GM12878 (cell line): ENCODE data around the gene SPATA16. TPM values are rescaled to one million over a fixed set of nuclear protein-coding genes. Genes with fewer than 3 reads are reported as not detected.
"Not testable (repeated sequence)": the region's sequence is repeated elsewhere in the genome, so short reads cannot be mapped to it uniquely, and the experiment has no call there.

ENCODE experiments used
- ATAC-seq: fragments of 200-7000 bp; cut with Tn5 transposase; 3 replicates; pipeline ENCODE4 v1.9.1; 2020; ENCODE audit warnings: mild to moderate bottlenecking, moderate library complexity
- BruUV-seq: library from RNA; stranded (reverse); fragments of 400-500 nt; replicated peaks from 2 replicates; lab custom pipeline; 2021; lab: Mats Ljungman, UMichigan
- CTCF ChIA-PET: fragments of 300-600 bp; sonication (Branson Sonifier 250); formaldehyde crosslinking; extraction: SDS; loops from one replicate; lab custom pipeline; 2021; ENCODE audit warnings: inconsistent platforms; lab: Yijun Ruan, JAX
- POLR2A ChIA-PET: fragments of 350-600 bp; formaldehyde crosslinking; extraction: SDS; loops from one replicate; lab custom pipeline; 2021; ENCODE audit warnings: inconsistent platforms; lab: Charles Lee
- RAD21 ChIA-PET: fragments of 300-600 bp; sonication (Branson Sonifier 250); formaldehyde crosslinking; loops from one replicate; lab custom pipeline; 2023; ENCODE audit warnings: antibody characterized with exemption; ENCODE audit not compliant: unreplicated experiment; lab: Charles Lee
- SMC1A ChIA-PET: fragments of 300-600 bp; sonication (Branson Sonifier 250); formaldehyde crosslinking; loops from one replicate; lab custom pipeline; 2023; ENCODE audit not compliant: unreplicated experiment, uncharacterized antibody; lab: Charles Lee
- DNase-seq: peaks from one replicate; pipeline ENCODE4 v3.0.0-alpha.2; 2011; ENCODE audit warnings: low read depth, low spot score
- FAIRE-seq: peaks from 3 replicates; lab custom pipeline; 2011; peaks lifted over from hg19 to GRCh38; lab: Jason Lieb, UNC
- H2AFZ ChIP-seq: 2 replicates; pipeline ENCODE4 v1.6.0; 2011; ENCODE audit warnings: low read depth, low read length, control low read depth; ENCODE audit not compliant: control insufficient read depth
- H3K27ac ChIP-seq: 2 replicates; pipeline ENCODE4 v1.5.1; 2011; ENCODE audit warnings: control low read depth; ENCODE audit not compliant: control insufficient read depth, insufficient read depth
- H3K27me3 ChIP-seq, 2 experiments: replicated peaks in 1 of 2; 2 replicates each; pipeline versions ENCODE4 v1.6.0 to v1.6.1; 2011; ENCODE audit warnings: low read length in 1 of 2; ENCODE audit not compliant: control insufficient read depth in 2 of 2, insufficient read depth in 2 of 2
- H3K36me3 ChIP-seq, 2 experiments: 2 replicates each; pipeline ENCODE4 v1.5.1; 2011; ENCODE audit warnings: low read length in 1 of 2; ENCODE audit not compliant: control insufficient read depth in 2 of 2, insufficient read depth in 2 of 2
- H3K4me1 ChIP-seq: 2 replicates; pipeline ENCODE4 v1.6.1; 2011; ENCODE audit warnings: mild to moderate bottlenecking, low read length, moderate library complexity, mixed read lengths; ENCODE audit not compliant: control insufficient read depth, insufficient read depth
- H3K4me2 ChIP-seq: 2 replicates; pipeline ENCODE4 v1.6.0; 2011; ENCODE audit warnings: control low read depth; ENCODE audit not compliant: control insufficient read depth, insufficient read depth
- H3K4me3 ChIP-seq: fragments of 200-600 bp; sonication (generic); 2 replicates; pipeline ENCODE4 v1.5.1; 2016
- H3K79me2 ChIP-seq: 2 replicates; pipeline ENCODE4 v1.6.0; 2011; ENCODE audit warnings: low read length; ENCODE audit not compliant: control insufficient read depth, insufficient read depth
- H3K9ac ChIP-seq: 2 replicates; pipeline ENCODE4 v1.8.0; 2011; ENCODE audit warnings: low read length, control low read depth, mixed read lengths; ENCODE audit not compliant: control insufficient read depth, insufficient read depth
- H3K9me3 ChIP-seq: replicated peaks from 3 replicates; pipeline ENCODE4 v1.5.1; 2011; ENCODE audit warnings: mild to moderate bottlenecking, low read length; ENCODE audit not compliant: control insufficient read depth, insufficient read depth
- H4K20me1 ChIP-seq: 2 replicates; pipeline ENCODE4 v1.6.0; 2011; ENCODE audit not compliant: control insufficient read depth, insufficient read depth
- CUX1 ChIP-seq: IDR thresholded peaks from 2 replicates; pipeline ENCODE4 v1.6.1; 2012; ENCODE audit warnings: improper control_type of control experiment, low read depth, low read length; ENCODE audit not compliant: insufficient replicate concordance
- JUND ChIP-seq: IDR thresholded peaks from 2 replicates; pipeline ENCODE4 v1.6.1; 2012; ENCODE audit warnings: low read depth, mild to moderate bottlenecking, low read length, improper control_type of control experiment, moderate library complexity
- SPI1 ChIP-seq: IDR thresholded peaks from 2 replicates; pipeline ENCODE4 v1.6.1; 2011; ENCODE audit warnings: low read depth, mild to moderate bottlenecking, low read length, moderate library complexity, borderline replicate concordance; ENCODE audit not compliant: insufficient read depth
- YY1 ChIP-seq: IDR thresholded peaks from 2 replicates; pipeline ENCODE4 v1.6.1; 2011; ENCODE audit warnings: low read depth, mild to moderate bottlenecking, low read length
- WGBS: methylation state at CpG from one replicate; pipeline ENCODE4 v1.1.6; 2016; ENCODE audit warnings: low lambda C conversion rate; ENCODE audit not compliant: insufficient replicate concordance, insufficient coverage; ENCODE audit errors: missing lambda C conversion rate; 5-methylcytosine and 5-hydroxymethylcytosine counted together
- in situ Hi-C: fragments of 300-500 bp; cut with MboI; formaldehyde crosslinking; loops from 9 replicates; pipeline ENCODE4 v1.14.3; 2018; ENCODE audit warnings: mixed read lengths
- intact Hi-C: fragments of 100-400 bp; cut with micrococcal nuclease; formaldehyde crosslinking; loops from one replicate; pipeline ENCODE4 v1.14.2; 2022; ENCODE audit not compliant: unreplicated experiment
- polyA plus RNA-seq, 11 experiments: library from polyadenylated mRNA; depleted of rRNA in 4 of 11; unstranded in 6 of 11; stranded (reverse) in 5 of 11; fragments of >200 nt; fragmentation: Nextera tagmentation in 4 of 11; fragmentation: Illumina TruSeq in 1 of 11; extraction: Ambion mirVana in 4 of 11; extraction: Trizol in 1 of 11; gene quantifications; 1 replicate in 1 of 11; 2 replicates in 10 of 11; pipeline versions ENCODE4 v1.2.1 to v1.2.3, GENCODE V29; 2011 to 2016; ENCODE audit warnings: inconsistent platforms in 2 of 11, missing spikeins in 2 of 11, low read depth in 1 of 11
- total RNA-seq, 4 experiments: library from RNA; depleted of rRNA in 3 of 4; stranded (reverse); fragments of >200 nt in 3 of 4; fragmentation: Illumina TruSeq in 1 of 4; extraction: Trizol in 1 of 4; gene quantifications; 2 replicates each; pipeline versions ENCODE4 v1.2.1 to v1.2.3, GENCODE V29; 2013 to 2021
- TF ChIP-seq, protein P1 (sequence below): IDR thresholded peaks from 2 replicates; pipeline ENCODE4 v1.6.1; 2011; ENCODE audit warnings: low read depth, low read length, improper control_type of control experiment, borderline replicate concordance

The SPATA16 gene
- total and polyA plus RNA-seq, 10 of the 15 experiments (the other 5 are each of a cell fraction or from before 2014, with no cell fraction given), result 0.04 TPM; not detected in 9

DNA sequence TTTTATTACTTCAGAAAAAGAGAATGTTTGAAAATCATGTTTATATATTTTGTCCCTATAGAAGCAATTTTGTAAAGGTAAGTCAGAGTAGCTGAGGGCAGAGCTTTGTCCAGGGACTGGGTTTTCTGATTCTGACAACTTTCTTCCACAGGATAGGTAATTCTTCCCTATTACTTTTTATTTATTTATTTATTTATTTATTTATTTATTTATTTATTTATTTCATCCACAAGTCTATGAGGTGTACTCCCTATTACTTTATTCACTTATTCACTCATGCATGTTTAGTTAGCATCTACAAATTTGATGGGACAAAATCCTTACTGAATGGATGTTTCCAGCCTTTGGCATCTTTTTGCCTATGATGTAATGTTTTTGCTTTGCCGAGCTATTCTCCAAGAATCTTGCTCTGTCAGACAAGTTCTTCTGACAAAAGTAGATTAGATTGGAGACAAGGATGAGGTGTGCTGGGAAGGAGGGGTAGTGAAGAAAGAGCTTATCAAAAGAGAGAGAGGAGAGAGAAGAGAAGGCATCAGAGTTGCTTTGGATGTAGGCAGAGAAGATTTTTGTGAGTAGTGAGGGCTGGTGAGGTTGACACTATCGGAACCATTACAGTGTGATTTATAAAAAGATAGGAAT lies 119.4 kb downstream of the SPATA16 start (continued):
- TF ChIP-seq CUX1, result no peak
- TF ChIP-seq JUND, result no peak
- no peak for TF ChIP-seq YY1
- TF ChIP-seq, protein P1, sequence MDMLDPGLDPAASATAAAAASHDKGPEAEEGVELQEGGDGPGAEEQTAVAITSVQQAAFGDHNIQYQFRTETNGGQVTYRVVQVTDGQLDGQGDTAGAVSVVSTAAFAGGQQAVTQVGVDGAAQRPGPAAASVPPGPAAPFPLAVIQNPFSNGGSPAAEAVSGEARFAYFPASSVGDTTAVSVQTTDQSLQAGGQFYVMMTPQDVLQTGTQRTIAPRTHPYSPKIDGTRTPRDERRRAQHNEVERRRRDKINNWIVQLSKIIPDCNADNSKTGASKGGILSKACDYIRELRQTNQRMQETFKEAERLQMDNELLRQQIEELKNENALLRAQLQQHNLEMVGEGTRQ, result no peak

DNA sequence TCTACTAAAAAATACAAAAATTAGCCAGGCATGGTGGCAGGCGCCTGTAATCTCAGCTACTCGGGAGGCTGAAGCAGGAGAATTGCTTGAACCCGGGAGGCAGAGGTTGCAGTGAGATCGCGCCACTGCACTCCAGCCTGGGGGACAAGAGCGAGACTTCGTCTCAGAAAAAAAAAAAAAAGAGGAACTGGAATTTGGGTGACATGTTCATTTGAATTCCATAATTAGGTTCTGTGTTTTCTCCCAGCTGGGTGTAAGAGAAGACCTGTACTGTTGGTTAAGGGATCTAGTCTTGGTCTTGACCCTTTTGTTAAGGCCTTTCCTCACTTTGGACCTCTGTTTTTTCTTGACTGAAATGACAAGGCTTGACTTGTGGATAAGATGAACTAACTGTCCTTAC lies 120.9 kb downstream of the SPATA16 start:
- CTCF ChIA-PET, in situ Hi-C loops, H4K20me1 ChIP-seq, intact Hi-C loops, SMC1A ChIA-PET, RAD21 ChIA-PET, H3K79me2 ChIP-seq, H3K9me3 ChIP-seq, H3K27ac ChIP-seq, H3K36me3 ChIP-seq, H3K4me3 ChIP-seq, H3K4me1 ChIP-seq, H3K4me2 ChIP-seq: not testable (repeated sequence)
- POLR2A ChIA-PET, result interaction anchor here (0.7 kb wide), 1 partner anchor 16 kb away, joined by 3 read pairs; no protein-coding TSS in a partner anchor
- WGBS, result 46% methylated on average over 7 of the region's 7 CpGs
- peak; percentile 41; the same call in 1 of the 2 replicates for TF ChIP-seq SPI1
- TF ChIP-seq, all 136 proteins: peak for 1; not testable (repeated sequence) for 135
- not testable (repeated sequence) for ATAC-seq, H3K9ac ChIP-seq, H3K27me3 ChIP-seq, BruUV-seq, DNase-seq, FAIRE-seq, H2AFZ ChIP-seq
